NB4 (cell line): ENCODE measurements around the gene SPATS2.

Experiments
- DNase-seq: peaks from one replicate; pipeline ENCODE4 v3.0.0; 2010; ENCODE audit warnings: low read depth
- H3K4me3 ChIP-seq: one replicate; pipeline ENCODE4 v1.5.1; 2011; ENCODE audit warnings: mild to moderate bottlenecking, low read depth, low read length, moderate library complexity
- MYC ChIP-seq: IDR thresholded peaks from 2 replicates; pipeline ENCODE4 v1.6.1; 2011; ENCODE audit warnings: low read depth, low read length
- POLR2A ChIP-seq: IDR thresholded peaks from 2 replicates; pipeline ENCODE4 v1.6.1; 2011; ENCODE audit warnings: mild to moderate bottlenecking; ENCODE audit not compliant: insufficient read length; ENCODE audit errors: extremely low read depth
- TF ChIP-seq, protein P1 (sequence below): IDR thresholded peaks from one replicate; pipeline ENCODE4 v1.5.1; 2012; ENCODE audit warnings: low read depth, low read length
- TF ChIP-seq, protein P2 (sequence below): IDR thresholded peaks from 2 replicates; pipeline ENCODE4 v1.6.1; 2011; ENCODE audit warnings: low read depth, low read length

SPATS2 gene

DNA sequence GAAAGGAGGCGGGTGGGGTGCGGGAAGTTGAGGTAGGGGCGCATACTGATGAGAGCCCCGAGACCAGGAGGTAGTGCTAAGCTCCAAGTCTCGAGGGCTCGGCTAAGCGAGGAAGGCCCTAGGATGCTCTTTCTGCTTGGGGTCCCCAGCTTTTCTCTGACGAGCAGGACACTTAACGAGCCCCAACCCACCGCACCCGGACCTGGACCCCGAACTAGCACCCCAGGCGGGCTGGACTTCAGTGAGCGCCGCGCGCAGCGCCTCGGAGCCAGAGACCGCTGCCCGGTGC is 25.5 kb upstream of the SPATS2 start:
- DNase-seq = no peak
- no peak for TF ChIP-seq MYC
- TF ChIP-seq, protein P1, sequence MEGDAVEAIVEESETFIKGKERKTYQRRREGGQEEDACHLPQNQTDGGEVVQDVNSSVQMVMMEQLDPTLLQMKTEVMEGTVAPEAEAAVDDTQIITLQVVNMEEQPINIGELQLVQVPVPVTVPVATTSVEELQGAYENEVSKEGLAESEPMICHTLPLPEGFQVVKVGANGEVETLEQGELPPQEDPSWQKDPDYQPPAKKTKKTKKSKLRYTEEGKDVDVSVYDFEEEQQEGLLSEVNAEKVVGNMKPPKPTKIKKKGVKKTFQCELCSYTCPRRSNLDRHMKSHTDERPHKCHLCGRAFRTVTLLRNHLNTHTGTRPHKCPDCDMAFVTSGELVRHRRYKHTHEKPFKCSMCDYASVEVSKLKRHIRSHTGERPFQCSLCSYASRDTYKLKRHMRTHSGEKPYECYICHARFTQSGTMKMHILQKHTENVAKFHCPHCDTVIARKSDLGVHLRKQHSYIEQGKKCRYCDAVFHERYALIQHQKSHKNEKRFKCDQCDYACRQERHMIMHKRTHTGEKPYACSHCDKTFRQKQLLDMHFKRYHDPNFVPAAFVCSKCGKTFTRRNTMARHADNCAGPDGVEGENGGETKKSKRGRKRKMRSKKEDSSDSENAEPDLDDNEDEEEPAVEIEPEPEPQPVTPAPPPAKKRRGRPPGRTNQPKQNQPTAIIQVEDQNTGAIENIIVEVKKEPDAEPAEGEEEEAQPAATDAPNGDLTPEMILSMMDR = no peak
- TF ChIP-seq, protein P2, sequence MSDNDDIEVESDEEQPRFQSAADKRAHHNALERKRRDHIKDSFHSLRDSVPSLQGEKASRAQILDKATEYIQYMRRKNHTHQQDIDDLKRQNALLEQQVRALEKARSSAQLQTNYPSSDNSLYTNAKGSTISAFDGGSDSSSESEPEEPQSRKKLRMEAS = no peak
- TF ChIP-seq POLR2A = no peak
- no peak overlapping the region for H3K4me3 ChIP-seq

DNA sequence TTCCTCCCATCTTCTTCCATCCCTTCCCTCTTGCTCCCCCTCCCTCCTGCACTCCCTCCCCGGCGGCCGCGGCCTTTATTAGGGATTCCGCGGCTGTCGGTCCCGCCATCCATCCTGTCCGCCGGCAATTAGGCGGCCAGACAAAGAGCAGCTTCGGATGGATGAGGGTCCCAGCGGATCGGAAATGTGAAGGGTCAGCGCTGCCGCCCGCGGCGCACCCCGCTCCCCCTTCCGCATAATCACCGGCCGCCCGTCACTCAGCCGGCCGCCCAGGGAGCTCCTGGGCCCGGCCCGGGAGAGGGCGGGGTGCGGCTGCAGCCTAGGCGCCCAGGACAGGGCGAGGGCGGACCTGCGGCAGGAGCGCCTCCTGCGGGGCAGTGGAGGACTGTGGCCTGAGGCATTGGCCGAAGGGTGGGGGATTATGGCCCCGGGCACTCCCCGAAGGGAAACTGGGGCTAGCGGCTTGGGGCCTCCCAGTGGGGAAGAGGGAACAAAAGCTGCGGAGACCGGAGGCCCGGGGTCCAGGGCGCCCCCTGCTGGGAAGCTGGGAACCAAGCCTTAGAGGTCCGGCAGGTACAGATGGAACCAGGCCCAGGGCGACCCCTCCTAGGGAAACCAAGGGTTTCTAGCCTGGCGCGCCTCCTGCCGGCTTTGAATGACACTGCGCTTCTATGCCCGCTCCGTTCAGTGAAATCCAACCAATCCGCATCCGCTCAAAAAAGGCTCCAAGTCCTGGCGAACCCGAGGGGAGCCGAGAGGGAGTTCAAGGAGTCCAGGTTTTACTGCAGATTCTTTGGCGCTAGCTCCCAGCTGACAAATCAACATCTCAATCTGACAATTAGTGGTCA is 25.0 kb upstream of the SPATS2 start:
- peak; percentile 93 for DNase-seq
- TF ChIP-seq, protein P2 = no peak
- TF ChIP-seq, protein P1 = peak; percentile 83
- TF ChIP-seq MYC = peak; percentile 40; the same call in 1 of the 2 replicates
- no peak overlapping the region for H3K4me3 ChIP-seq

DNA sequence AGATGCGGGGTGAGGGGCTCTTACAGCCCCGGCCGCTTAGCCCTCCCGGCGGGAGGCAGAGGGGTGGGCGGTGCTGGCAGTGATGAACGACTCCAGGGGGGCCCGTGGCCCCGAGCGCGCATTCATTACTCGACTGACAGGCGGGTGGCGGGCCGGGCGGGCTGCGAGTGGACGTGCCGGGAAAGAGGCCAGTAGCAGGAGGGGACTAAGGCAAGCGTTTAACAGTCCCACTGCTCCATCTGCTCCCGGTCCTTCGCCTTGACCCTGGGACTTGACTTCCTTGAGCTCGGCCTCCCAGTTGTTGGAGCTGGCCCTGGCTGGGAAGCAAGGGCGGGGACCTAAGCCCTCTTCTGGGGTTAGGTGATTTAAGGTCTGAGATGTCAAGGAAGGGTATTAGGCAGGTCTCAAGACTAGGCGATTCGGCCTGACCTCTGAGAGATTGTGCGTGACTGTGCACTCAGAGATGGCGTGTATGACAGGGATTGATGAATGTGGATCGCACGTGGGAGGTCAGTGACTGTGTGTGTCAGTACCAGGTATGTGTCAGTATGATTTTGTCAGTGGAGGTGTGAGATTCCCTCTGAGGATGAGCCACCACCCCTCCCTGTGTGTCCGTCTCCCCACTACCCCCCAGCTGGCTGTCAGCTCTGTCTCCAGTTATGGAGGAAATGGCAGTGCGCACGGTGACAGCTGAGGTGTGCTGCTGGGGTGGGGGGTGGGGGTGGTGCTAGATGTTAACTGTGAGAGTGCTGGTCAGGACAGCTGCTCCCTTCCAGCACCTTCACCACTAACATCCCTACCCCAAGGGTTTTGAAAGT is 24.1 kb upstream of the SPATS2 start:
- TF ChIP-seq POLR2A = no peak
- TF ChIP-seq, protein P1 = no peak
- DNase-seq = no peak
- no peak overlapping the region for H3K4me3 ChIP-seq

DNA sequence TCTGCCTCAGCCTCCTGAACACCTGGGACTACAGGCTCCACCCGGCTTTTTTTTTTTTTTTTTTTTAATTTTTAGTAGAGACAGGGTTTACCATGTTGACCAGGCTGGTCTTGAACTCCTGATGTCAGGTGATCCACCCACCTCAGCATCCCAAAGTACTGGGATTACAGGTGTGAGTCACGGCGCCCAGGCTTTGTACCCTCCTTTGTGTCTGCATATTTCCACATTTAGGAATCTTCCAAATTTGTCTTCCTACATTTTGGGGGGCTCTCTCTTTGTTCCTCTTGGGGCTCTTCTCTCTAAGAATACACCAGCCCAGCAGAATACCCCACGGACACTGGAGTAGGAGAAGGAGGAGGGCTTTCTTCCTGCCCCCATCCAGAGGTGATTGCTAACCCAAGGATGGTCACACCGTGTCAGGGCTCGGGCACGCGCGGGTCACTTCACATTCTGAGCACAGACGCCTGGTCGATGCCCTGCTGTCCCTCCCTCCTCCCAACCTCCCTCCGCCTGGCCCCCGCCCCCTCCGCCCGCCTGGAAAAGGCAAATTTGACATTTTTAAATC is 22.7 kb upstream of the SPATS2 start:
- no peak overlapping the region for H3K4me3 ChIP-seq
- no peak for DNase-seq
- TF ChIP-seq, protein P1 = no peak
- TF ChIP-seq MYC (no peak), POLR2A (no peak)
- TF ChIP-seq, protein P2 = no peak

DNA sequence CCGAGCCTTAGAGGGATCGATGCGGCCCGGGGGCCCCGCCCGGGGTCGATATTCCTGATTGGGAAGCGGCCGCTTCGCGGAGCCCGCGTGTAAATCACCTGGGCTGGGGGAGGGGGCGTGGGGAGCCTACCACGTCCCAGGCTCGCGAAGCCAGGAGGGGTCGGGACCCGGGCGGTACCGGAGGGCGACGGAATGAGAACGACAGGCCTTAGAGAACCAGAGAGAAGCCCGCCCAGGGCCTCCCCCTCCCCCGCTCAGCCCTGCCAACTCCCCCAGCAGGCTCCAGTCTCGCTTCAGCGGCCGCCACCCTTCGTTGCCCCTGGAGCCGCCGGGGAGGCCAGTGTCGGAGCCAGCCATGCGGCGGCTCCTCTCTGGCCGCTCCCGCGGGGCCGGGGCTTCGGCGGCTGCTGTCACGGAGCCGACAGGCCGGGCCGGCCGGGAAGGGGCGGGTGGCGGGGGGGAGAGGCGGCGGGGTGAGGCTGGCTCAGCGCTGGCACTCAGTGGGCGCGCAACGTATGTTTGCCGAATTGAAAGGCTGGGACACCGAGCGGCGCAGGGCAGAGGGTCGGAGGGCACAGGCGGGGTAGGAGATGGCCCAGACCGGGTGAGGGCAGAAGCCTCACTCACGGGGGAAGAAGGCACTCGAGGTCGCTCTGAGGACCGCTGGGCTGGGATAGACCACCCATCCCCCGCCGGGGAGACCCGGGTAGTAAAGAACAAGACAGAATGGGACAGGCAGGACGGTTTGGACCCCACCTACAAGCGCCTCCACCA is 22.0 kb upstream of the SPATS2 start:
- TF ChIP-seq, protein P2 = no peak
- no peak for TF ChIP-seq MYC
- no peak for TF ChIP-seq POLR2A
- TF ChIP-seq, protein P1 = no peak
- H3K4me3 ChIP-seq = no peak overlapping the region
- DNase-seq = peak; percentile 55
